ENCODE data around the gene NAA20.
A peak's percentile ranks its signal among the peaks of the same experiment; 100 is the strongest.

Gene NAA20

DNA sequence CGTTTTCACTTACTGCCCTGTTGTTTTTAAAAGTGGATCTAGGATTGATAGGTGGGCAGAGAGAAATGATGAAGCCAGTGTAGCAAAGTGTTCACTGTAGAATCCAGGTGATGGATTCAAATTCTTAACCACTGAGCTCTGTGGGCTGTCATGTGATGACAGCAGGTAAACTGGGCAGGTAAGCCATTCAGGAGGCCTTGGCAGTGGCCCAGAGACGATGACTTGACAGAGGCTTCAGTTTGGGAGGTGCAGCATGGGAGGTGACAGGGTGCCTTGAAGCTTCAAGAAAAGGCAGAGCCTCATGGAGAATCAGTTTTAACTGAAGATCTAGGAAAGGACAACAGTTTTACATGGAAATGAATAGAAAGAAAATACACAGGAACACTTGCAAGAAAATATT lies 2.0 kb downstream of the NAA20 start:
- no peak for DNase-seq (ENCODE audit: low read depth)

DNA sequence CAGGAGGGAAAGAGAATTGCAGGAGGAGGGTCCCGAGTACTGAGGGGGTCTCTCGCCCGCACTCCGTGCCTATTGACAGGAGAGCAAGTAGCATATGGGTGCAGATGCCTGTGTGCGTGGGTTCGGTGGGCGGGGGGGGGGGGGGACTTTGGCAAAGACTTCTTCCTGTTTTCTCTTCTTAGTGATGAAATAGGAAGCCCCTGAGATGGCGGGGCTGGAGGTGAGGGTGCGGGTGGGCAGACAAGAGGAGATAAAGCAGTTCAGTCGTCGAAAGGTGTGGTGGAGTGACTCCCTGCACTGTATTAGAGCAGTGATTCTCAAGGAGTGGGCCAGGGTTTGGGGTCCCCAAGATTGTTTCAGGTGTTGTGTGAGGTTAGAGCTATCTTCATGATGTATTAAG lies 3.7 kb downstream of the NAA20 start:
- no peak for DNase-seq (ENCODE audit: low read depth)

GRCh38 chr20:20021835-20022234 lies 4.7 kb downstream of the NAA20 start:
- DNase-seq (ENCODE audit: low read depth), result no peak

DNA sequence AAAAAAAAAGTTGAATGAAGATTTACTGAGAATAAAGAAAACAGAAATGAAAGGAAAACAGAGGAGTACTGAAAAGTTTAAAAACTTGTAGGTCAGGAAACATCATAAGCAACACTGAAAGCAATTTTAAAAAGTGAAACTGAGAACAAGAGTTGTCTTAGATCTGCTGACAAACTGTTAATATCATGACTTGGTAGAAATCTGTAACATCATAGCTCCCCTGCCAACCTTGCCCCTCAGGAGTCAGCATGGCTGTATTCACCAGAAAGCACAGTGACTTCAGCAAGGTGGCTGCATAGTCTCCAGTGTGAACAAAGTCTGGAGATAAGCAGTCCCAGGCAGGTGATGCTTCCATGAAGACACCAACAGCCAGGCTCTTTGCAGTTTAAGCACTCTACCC lies 5.3 kb downstream of the NAA20 start:
- no peak for DNase-seq (ENCODE audit: low read depth)

GRCh38 chr20:20023395-20023794 lies 6.2 kb downstream of the NAA20 start:
- DNase-seq (ENCODE audit: low read depth), result no peak

DNA sequence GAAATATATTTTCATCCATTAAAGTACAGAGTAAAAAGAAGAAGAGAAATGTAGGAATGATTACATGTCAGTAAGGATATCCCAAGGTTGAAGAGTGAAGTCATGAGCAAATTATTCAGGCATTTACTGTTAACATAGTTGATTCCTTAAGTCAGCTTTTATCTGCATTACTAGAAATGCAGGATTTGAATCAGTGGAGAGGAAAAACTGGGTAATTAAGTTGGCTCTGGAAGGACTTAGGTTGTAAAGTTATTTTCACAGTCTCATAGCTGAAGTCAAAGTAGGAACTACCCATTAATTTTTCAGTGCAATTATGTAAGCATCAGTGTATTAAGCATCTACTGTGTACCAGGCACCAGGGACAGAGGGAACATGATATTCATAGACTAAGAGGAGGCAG lies 7.8 kb downstream of the NAA20 start:
- no peak for DNase-seq (ENCODE audit: low read depth)

DNA sequence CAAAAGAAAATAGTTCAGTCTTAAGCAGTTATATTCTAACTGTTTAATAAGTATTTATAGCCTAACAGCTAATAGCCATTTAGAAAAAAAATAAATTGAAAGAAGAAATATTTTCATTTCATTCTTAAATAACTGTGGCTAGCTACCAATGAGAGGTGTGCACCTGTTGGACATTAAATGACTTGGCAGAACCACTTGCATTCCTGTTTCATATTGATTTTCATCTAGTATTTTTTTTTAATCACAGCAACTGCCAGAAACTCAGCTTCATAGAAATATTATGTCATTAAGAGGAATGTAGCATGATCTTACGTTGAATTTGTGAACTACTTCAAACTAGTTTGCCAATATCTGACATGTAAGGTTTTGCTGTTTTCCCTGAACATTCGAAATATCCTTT lies 10.1 kb downstream of the NAA20 start:
- DNase-seq (ENCODE audit: low read depth), result no peak

DNA sequence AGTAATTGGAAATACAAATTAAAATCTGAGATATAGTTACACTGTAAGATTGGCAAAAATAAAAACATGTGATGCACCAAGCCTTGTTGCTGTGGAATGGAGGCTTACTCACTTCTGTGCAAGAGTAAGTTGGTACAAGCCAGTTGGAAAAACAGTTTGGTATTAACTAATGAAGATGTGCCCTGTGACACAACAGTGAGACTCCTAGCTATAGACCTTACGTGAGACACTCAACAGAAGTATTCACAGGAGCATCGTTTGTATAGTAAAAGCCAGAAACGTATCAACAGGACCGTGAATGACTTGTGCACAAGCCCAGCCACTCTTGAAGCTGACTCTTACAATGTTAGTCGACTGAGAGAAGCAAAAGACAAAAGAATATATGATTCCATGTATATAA lies 14.6 kb downstream of the NAA20 start:
- no peak for DNase-seq (ENCODE audit: low read depth)

GRCh38 chr20:20034486-20034885 lies 17.3 kb downstream of the NAA20 start:
- no peak for DNase-seq (ENCODE audit: low read depth)

DNA sequence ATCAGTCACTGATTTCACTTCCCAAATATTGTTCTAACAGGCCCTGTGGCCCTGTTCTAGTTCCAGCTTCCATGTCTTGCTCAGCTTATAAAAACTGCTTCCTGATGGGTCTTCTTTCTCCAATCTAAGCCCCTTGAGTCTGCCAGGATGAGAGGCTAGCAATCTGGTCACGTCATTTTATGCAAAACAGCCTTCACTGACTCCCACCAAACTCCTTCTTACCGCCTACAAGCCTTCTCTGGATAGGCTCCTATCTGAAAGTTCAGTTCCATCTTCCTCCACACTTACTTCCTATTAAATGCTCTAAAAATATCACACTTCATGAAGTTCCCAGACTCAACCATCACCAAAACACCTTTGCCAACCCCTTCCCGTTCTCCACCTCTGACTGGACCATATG lies 19.6 kb downstream of the NAA20 start:
- DNase-seq (ENCODE audit: low read depth), result no peak

GRCh38 chr20:20037960-20038359 lies 20.8 kb downstream of the NAA20 start:
- DNase-seq (ENCODE audit: low read depth), result no peak

GRCh38 chr20:20038586-20038985 lies 21.4 kb downstream of the NAA20 start:
- DNase-seq (ENCODE audit: low read depth), result no peak

GRCh38 chr20:20039752-20040387 lies 22.7 kb downstream of the NAA20 start:
- DNase-seq (ENCODE audit: low read depth), result no peak

GRCh38 chr20:20051767-20052073 lies 34.6 kb downstream of the NAA20 start:
- DNase-seq (ENCODE audit: low read depth), result no peak

DNA sequence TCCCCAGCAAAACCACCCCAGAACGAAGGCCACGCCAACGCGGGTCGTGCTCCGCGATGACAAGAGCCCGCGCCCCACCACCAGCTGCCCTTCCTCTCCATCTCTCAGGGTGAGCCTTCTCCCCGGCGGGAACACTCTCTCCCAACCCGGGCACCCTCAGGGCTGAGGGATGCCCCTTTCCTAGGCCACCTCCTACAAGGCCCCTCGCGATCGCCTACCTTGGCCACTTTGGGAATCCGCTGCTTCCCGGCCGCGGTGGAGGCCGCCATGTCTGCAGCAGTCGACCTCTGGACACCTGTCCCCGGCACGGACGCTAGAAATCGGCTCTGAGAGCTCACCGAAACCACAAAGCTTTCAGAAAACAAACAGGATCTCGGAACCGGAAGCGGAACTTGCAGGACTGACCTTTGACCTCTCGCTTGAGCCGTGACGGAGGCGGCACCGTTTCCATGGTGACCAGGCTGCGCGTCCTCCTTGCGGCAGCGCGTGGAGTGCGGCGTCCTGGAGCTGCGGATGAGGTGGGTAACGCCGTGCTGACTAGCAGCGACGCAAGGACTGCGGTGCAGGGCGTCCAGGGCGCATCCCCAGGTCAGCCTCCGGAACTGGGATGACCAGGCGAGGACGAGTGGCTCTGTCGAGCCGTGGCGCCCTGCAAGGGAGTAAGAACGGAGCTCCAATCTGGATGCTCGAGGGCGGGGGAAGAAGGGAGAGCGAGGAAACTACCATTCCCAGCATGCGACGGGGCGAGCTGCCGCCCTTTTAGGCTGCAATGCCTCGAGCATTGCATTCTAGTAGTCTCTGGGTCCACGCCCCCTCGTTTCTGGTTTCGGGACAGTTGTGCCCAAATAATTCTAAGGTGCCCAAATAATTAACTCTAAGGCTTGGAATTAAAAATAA lies 35.2 kb downstream of the NAA20 start, which contains the start of the genes CFAP61 and CRNKL1:
TSS of gene CFAP61 (plus strand) at position 459 of the 897 bp plus-strand sequence. CDS start 4,122 bp downstream, outside the sequence.
TSS of gene CRNKL1 (minus strand) at position 393 of the 897 bp plus-strand sequence. CDS start at position 269, 124 bp downstream.
- peak; percentile 92 for DNase-seq (ENCODE audit: low read depth)

GRCh38 chr20:20060234-20060998 lies 43.3 kb downstream of the NAA20 start:
- DNase-seq (ENCODE audit: low read depth), result no peak

GRCh38 chr20:20063941-20064702 lies 47.0 kb downstream of the NAA20 start:
- DNase-seq (ENCODE audit: low read depth), result no peak

DNA sequence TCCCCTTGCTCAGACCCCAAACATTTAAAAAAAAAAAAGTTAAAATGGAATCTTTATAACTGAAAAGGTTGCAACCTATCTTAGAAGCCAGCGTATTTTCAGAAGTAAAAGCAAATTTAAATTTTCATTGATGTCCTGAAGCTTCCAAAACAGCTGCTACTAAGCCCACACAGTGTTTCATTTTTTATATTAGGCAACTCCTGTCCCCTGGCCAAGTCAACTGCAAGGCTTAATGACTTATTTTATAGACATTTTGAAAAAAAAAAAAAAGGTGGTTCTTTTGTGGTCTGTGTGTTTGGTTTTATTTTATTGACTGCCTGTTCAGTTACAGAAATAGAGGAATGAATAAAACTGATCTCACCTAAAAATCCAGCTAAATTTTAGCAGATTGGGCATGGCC lies 48.2 kb downstream of the NAA20 start:
- no peak for DNase-seq (ENCODE audit: low read depth)

GRCh38 chr20:20070871-20071726 lies 53.9 kb downstream of the NAA20 start:
- DNase-seq (ENCODE audit: low read depth), result no peak

- DNase-seq (ENCODE audit: low read depth), result no peak
Observed at GRCh38 chr20:20073801-20074371, 56.7 kb downstream of the NAA20 start.

DNA sequence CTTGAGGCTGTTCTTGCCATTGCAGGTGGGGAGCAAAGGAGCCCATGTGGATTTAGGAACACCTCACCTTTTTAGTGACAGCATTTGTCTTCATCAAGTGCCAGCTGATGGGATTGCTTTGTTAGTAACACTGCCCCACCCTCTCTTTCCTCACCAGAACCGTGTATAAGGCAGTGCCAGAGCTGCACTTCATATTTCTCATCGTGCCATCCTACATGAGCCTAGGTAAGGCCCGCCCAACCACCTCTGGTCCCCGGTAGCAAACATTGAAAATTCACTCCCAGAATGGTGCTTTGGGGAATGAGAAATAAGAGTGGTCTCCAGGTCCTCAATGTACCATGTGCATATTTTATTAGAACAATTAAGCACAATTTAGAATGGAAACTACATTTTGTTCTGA lies 57.9 kb downstream of the NAA20 start:
- DNase-seq (ENCODE audit: low read depth), result no peak

Measured in stimulated activated CD8-positive, alpha-beta memory T cell treated with anti-CD3 and anti-CD28 coated beads, Interleukin-12 subunit alpha, Interleukin-12 subunit beta, amount 100 ng/mL, for 4 hours (primary cell).